Fibroblast of mammary gland (primary cell): ENCODE data around the gene NGEF.

Source experiments
- DNase-seq: peaks from one replicate; pipeline ENCODE4 v3.0.0-alpha.2; 2010; ENCODE audit warnings: low read depth
- H3K4me3 ChIP-seq: 2 replicates; pipeline ENCODE4 v1.5.1; 2011; ENCODE audit warnings: low read depth, mild to moderate bottlenecking, low read length, moderate library complexity; ENCODE audit not compliant: control insufficient read depth
- CTCF ChIP-seq: conservative IDR thresholded peaks from 2 replicates; pipeline ENCODE4 v1.5.1; 2011; ENCODE audit warnings: low read depth, low read length, inconsistent platforms; ENCODE audit not compliant: control insufficient read depth, insufficient read depth

Gene NGEF

GRCh38 chr2:233003658-233004555 is 9.1 kb downstream of the NGEF start:
- no peak for TF ChIP-seq CTCF
- no peak for DNase-seq
- no peak overlapping the region for H3K4me3 ChIP-seq

GRCh38 chr2:233002829-233003657 is 10.0 kb downstream of the NGEF start:
- no peak for TF ChIP-seq CTCF
- H3K4me3 ChIP-seq, result no peak overlapping the region
- DNase-seq, result no peak

GRCh38 chr2:233000886-233001750 is 11.9 kb downstream of the NGEF start:
- H3K4me3 ChIP-seq, result no peak overlapping the region
- no peak for TF ChIP-seq CTCF
- DNase-seq, result no peak

- TF ChIP-seq CTCF, result no peak
- no peak overlapping the region for H3K4me3 ChIP-seq
- DNase-seq, result no peak
These were observed 13.7 kb downstream of the NGEF start for GRCh38 chr2:232999354-232999753.

- no peak overlapping the region for H3K4me3 ChIP-seq
- no peak for TF ChIP-seq CTCF
- no peak for DNase-seq
These were observed 14.4 kb downstream of the NGEF start for GRCh38 chr2:232998666-232998985.
